RWPE1 (cell line): ENCODE data around the gene BMP8B.

ENCODE experiments used
- CTCF ChIA-PET: fragments of 350-600 bp; sonication (Branson Sonifier 250); formaldehyde crosslinking; extraction: SDS; loops from one replicate; lab custom pipeline; 2021; lab: Yijun Ruan, JAX
- POLR2A ChIA-PET: fragments of 400-600 bp; formaldehyde crosslinking; extraction: SDS; loops from one replicate; lab custom pipeline; 2020; ENCODE audit warnings: antibody characterized with exemption; ENCODE audit not compliant: low non-redundant PET; lab: Yijun Ruan, JAX
- DNase-seq: peaks from one replicate; pipeline ENCODE4 v3.0.0; 2012; ENCODE audit warnings: low spot score
- H3K27ac ChIP-seq: fragments of 450-650 bp; 2 replicates; pipeline ENCODE4 v1.5.1; 2017
- CTCF ChIP-seq: fragments of 450-650 bp; conservative IDR thresholded peaks from 2 replicates; pipeline ENCODE4 v1.5.1; 2017; ENCODE audit warnings: low read depth, mild to moderate bottlenecking

BMP8B gene

GRCh38 chr1:39788758-39789570 is at the start of gene BMP8B:
Gene BMP8B, minus strand, starts transcription at chr1:39788865. Its CDS starts 380 bp downstream, at chr1:39788485.
- POLR2A ChIA-PET: interaction anchor here (0.5 to 1.0 kb wide), 2 partner anchors 10 to 50 kb away, joined by 3 to 4 read pairs; partner anchors contain the start of gene PPIE
- TF ChIP-seq CTCF: no peak
- peak; percentile 79 for DNase-seq
- no peak within 1 kb of the TSS for H3K27ac ChIP-seq
- CTCF ChIA-PET: interaction anchor here (0.6 to 1.1 kb wide), 3 partner anchors 10 to 183 kb away, joined by 3 to 4 read pairs (median 3); no protein-coding TSS in a partner anchor

DNA sequence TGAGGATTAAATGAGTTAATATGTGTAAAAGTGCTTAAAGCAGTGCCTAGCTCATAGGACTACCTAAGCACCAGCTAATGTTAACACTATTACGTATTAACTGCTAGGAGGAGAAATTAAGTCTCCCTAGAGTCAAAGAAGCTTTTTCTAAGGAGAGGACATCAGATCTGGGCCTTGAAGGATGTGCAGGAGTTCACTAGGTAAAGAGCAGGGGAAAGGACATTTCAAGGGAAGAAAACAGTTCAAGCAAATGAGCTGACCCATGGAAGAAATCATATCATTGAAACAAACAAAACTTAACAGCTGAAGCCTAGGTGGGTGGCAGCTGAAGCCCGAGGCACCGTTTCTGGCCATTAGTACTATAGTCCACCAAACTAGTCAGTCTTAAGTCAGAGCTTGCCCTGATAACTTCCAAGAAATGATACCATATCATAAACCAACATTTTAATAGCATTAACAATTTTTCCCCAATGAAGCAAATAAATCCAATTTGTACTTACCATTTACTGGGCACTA is 48.0 kb upstream of the BMP8B start:
- CTCF ChIA-PET: interaction anchor here (1.1 to 1.7 kb wide), 2 partner anchors 66 to 83 kb away, joined by 4 to 8 read pairs; no protein-coding TSS in a partner anchor
- H3K27ac ChIP-seq: no peak overlapping the region
- POLR2A ChIA-PET: no interaction called here
- TF ChIP-seq CTCF: no peak
- no peak for DNase-seq

DNA sequence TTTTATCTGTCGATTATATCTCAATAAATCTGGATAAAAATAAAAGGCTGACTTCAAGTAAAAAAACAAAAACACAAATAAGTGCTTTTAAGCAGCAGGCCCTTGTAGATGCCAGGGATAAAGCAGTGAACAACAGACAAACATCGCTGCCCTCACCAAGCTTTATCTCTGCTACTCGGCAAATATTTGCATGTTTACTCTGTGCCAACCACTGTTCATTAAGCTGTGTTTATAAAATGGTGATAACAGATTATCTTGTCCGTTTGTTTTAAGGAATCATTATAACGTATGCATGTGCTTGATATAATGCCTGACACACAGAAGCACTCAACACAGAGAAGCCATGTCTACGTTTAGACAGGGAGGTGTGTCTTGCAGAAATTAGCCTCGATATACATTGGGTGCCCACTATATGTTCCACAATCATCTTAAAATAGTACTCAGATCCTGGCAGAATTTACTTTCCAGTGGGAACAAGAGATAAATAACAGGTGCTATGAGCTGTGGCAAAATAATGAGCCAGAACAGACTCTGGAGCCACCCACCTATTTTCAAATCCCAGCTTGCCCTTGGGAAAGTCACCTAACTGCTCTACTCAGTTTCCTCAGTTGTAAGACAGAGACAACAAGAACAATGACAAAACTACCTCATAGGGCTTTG is 47.4 kb upstream of the BMP8B start:
- no peak overlapping the region for H3K27ac ChIP-seq
- POLR2A ChIA-PET: no interaction called here
- DNase-seq: no peak
- no peak for TF ChIP-seq CTCF
- CTCF ChIA-PET: interaction anchor here (1.1 to 1.7 kb wide), 2 partner anchors 66 to 83 kb away, joined by 4 to 8 read pairs; no protein-coding TSS in a partner anchor

DNA sequence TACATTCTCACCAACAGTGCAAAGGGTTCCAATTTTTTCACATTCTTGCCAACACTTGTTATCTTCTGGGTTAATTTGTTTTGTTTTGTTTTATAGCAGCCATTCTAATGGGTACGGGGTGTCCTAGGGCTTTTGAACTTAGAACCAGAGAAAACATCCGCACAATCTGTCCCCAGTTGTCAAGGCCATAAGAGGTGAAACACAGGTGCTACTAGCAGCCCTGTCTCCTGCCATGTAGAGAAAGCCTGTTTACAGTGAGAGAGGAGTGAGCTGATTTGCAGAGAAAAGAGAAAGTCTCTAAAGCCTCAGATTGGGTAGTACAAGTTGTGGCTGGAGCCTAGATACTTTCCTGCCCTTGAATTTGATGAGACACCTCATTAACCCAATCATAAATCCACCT is 46.4 kb upstream of the BMP8B start:
- POLR2A ChIA-PET: no interaction called here
- no peak for DNase-seq
- no peak overlapping the region for H3K27ac ChIP-seq
- CTCF ChIA-PET: interaction anchor here (0.6 to 0.7 kb wide), 2 partner anchors 459 to 736 kb away, joined by 3 to 6 read pairs; no protein-coding TSS in a partner anchor
- TF ChIP-seq CTCF: no peak

- H3K27ac ChIP-seq: no peak overlapping the region
- ChIA-PET POLR2A (no interaction called here), CTCF (no interaction called here)
These were observed 45.1 kb upstream of the BMP8B start for GRCh38 chr1:39833621-39834385.

More at GRCh38 chr1:39833621-39834385, 45.1 kb upstream of the BMP8B start:
- DNase-seq: no peak
- no peak for TF ChIP-seq CTCF
